Retinal pigment epithelial cell (primary cell): Measurements from ENCODE around the gene PUS7L.

Experiments
- DNase-seq: peaks from one replicate; pipeline ENCODE4 v3.0.0-alpha.2; 2010; ENCODE audit warnings: low read depth
- H3K4me3 ChIP-seq: 2 replicates; pipeline ENCODE4 v1.5.1; 2011; ENCODE audit warnings: mild to moderate bottlenecking, low read length, control low read depth, moderate library complexity
- TF ChIP-seq, protein P1 (sequence below): conservative IDR thresholded peaks from 2 replicates; pipeline ENCODE4 v1.5.1; 2011; ENCODE audit warnings: low read depth, low read length, control low read depth, inconsistent platforms

PUS7L gene

DNA sequence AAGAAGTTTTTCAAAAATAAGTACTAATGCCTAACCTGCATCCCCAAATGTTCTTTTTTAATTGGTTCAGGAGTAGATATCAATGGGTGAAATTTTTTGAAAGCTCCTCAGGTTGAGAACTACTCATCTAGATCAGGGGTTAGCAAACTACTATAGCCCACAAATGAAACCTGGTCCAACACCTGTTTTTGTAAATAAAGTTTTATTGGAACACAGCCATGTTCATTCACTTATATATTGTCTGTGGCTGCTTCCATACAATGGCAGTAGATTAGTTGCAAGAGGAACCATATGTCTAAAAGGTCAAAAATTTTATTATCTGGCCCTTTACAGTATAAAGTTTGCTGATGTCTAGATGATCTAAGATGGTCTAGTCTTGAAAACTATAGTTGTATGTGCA, 13.8 kb downstream of the PUS7L start:
- no peak overlapping the region for H3K4me3 ChIP-seq
- no peak for DNase-seq
- TF ChIP-seq, protein P1, sequence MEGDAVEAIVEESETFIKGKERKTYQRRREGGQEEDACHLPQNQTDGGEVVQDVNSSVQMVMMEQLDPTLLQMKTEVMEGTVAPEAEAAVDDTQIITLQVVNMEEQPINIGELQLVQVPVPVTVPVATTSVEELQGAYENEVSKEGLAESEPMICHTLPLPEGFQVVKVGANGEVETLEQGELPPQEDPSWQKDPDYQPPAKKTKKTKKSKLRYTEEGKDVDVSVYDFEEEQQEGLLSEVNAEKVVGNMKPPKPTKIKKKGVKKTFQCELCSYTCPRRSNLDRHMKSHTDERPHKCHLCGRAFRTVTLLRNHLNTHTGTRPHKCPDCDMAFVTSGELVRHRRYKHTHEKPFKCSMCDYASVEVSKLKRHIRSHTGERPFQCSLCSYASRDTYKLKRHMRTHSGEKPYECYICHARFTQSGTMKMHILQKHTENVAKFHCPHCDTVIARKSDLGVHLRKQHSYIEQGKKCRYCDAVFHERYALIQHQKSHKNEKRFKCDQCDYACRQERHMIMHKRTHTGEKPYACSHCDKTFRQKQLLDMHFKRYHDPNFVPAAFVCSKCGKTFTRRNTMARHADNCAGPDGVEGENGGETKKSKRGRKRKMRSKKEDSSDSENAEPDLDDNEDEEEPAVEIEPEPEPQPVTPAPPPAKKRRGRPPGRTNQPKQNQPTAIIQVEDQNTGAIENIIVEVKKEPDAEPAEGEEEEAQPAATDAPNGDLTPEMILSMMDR = no peak

DNA sequence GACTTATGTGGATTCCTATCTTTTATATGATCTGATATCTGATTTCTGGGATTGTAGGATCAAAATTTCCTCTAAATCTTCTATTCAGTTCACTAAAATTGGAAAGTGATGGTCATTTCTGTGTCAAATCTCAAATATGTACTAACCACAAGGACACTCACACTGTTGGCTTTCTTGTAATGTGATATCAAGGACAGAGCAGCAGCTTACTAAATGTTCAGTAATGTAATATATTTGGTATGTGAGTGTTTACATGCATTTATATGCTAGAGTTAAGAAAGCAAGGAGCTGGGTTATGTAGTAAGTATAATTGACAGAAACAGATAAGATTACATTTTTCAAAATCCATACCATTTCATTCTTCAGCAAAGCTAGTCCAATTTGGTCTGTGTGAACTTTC, 16.5 kb downstream of the PUS7L start:
- DNase-seq = peak; percentile 9
- no peak overlapping the region for H3K4me3 ChIP-seq

DNA sequence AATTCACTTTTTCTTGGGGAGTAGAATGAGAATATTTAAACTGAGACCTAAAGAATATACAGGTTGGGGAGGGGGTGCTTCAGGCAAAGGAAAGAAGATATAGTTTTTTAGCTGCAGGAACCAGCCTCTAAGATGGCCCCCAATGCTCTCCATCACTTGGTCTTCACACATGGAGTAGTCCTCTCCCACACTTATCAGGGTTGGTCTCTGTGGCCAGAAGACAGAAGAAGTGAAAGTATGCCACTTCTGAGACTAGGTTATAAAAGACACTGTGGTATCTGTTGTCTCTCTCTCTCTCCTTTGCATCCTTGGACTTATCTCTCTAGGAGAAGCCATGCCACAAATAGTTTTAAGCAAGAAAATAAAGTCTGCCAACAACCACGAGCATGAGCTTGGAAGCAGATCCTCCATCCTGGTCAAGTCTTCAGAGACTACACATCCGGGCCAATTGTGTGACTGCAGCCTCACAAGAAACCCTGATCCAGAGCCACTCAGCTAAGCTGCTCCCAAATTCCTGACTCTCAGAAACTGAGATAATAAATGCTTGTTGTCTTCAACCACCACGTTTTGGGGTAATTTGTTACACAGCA, 18.0 kb downstream of the PUS7L start:
- DNase-seq = no peak
- TF ChIP-seq, protein P1 = no peak
- no peak overlapping the region for H3K4me3 ChIP-seq

More for the DNA sequence above, 16.5 kb downstream of the PUS7L start:
- TF ChIP-seq, protein P1 = no peak

DNA sequence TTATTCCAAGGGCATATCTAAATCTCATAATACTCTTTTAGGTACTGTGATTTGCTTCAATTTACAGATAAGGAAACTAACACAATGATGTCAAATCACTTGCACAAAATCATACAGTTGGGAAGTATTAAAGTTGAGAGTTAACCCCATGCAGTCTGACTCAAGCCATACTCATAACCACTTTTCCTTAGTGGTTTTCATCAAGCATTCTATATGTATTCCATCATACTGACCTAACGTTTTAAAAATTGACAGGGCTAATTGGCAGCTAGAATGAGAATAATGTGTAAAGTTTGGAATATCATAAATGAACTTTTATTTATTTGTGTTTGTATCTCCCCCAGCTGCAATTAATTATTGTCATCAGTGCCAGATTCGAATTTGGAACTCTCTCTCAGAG, 20.9 kb downstream of the PUS7L start:
- TF ChIP-seq, protein P1 = no peak
- DNase-seq = no peak
- H3K4me3 ChIP-seq = no peak overlapping the region

DNA sequence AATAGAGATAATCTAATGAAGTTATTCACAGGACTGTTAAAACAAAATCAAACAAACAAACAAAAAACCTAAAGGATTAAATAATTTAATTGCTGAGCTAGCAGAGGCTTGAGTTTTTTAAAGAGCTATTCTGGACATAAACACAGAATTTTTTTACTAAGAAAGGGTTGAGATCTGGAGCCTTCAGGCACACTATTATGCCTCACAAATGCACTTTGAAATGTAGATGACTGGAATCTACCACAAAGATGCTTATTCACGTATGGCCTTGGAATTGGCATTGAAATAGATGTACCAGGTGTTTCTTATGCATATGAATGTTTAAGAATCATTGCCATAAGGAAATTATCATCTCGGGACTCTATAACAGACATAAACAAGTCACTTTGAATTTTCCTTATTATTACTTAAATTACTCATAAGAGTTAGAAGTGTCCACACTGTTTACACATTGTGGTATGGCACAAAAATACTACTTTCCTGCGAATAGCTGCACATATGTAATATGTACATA, 21.6 kb downstream of the PUS7L start:
- DNase-seq = no peak
- TF ChIP-seq, protein P1 = no peak
- no peak overlapping the region for H3K4me3 ChIP-seq

DNA sequence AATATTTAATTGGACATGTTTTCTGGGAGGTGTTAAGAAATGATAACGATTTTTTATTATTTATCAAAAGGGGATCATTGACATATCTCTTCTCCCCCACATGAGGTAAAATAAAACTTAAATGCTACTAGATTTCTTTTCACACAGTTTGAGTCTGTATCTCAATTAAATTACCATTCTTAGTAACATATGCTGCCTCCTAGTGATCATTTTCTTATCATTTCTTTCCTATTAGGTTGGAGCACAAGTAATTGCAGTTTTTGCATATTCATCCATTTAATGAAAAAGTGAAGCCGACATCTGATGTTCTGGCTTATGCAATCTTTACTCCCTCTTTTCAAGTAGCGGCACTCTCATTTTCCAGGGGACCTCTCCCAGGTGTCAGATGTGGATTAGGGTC, 24.9 kb downstream of the PUS7L start:
- DNase-seq = no peak
- TF ChIP-seq, protein P1 = no peak

DNA sequence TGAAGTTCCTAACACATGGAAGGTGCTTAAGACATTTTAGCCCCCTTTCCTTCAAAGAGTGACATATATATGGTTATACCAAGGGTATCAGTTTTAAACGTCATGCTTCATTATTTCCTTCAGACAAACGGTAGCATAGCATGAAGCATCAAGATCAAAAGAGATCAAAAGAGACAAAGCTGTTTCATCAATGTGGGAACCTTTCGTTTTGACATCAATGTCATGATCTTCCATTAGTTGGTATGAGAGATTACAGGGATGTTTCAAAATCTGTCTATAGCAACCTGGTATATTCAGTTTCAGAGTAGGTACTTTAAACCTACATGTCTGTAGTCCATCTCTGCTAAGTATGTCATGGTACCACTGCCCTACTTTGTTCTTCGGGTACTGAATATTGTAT, 28.3 kb downstream of the PUS7L start:
- no peak overlapping the region for H3K4me3 ChIP-seq
- DNase-seq = no peak
- TF ChIP-seq, protein P1 = no peak

More for the DNA sequence above, 24.9 kb downstream of the PUS7L start:
- no peak overlapping the region for H3K4me3 ChIP-seq
